CD4-positive, alpha-beta T cell treated with Interleukin-21 for 1 hour (primary cell): ENCODE measurements around the gene CACNA1D.
"Not testable (repeated sequence)": the region's sequence is repeated elsewhere in the genome, so short reads cannot be mapped to it uniquely, and the experiment has no call there.

ENCODE experiments used
- DNase-seq: peaks from one replicate; pipeline ENCODE4 v3.0.0-alpha.2; 2020

The CACNA1D gene

DNA sequence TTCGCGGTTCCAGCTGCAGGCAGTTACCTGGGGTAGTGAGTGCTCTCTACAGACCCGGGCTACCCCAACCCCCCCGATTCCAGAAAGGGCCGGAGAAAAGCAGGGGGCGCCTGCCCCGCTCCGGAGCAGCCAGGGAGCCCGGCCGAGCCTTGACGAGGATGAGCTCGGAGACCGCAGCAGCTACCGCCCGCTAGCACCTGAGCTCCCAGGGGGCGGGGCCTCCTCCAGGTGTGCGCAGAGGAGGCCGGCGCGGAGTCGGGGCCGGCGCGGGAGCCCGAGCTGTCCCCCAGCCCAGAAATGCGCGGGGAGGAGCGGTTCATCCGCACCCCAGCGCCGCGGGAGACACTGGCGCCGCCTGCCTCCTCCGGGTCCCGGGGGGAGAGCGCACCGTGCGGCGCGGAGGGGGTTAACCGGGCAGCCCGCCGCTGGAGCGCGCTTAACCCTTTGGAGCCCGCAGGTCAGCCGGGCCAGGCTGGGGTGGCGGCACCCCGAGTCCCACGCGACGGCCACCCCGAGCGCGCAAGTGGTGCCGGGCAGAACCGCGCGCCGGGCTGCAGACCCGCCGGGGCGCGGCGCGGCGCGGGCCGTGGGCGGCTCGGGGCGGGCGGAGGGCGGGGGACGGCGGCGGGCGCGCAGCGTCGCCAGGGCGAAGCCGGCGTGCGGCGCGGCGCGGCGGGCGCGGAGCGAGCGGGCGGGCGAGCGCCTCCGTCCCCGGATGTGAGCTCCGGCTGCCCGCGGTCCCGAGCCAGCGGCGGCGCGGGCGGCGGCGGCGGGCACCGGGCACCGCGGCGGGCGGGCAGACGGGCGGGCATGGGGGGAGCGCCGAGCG, at the start of gene CACNA1D:
CACNA1D (plus strand) TSS at position 649 of the 829 bp plus-strand sequence. CDS start 556 bp downstream, outside the sequence.
- no peak for DNase-seq

GRCh38 chr3:53457068-53457467, 37.3 kb upstream of the CACNA1D start:
- DNase-seq: no peak

GRCh38 chr3:53460326-53460725, 34.1 kb upstream of the CACNA1D start:
- DNase-seq: no peak

GRCh38 chr3:53464424-53464823, 30.0 kb upstream of the CACNA1D start:
- no peak for DNase-seq

DNA sequence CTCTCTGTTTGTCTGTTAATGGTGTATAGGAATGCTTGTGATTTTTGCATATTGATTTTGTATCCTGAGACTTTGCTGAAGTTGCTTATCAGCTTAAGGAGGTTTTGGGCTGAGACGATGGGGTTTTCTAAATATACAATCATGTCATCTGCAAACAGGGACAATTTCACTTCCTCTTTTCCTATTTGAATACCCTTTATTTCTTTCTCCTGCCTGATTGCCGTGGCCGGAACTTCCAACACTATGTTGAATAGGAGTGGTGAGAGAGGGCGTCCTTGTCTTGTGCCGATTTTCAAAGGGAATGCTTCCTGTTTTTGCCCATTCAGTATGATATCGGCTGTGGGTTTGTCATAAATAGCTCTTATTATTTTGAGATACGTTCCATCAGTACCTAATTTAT, 24.7 kb upstream of the CACNA1D start:
- DNase-seq: not testable (repeated sequence)

DNA sequence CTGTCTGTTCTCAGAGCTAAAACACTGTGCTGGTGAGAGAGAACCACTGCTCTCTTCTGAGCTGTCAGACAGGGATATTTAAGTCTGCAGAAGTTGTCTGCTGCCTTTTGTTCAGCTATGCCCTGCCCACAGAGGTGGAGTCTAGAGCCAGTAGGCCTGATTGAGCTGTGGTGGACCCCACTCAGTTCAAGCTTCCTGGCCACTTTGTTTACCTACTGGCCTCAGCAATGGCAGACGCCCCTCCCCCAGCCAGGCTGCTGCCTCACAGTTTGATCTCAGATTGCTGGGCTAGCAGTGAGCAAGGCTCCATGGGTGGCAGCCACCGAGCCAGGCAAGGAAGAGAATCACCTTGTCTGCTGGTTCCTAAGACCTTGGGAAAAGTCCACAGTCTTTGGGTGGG, 21.0 kb upstream of the CACNA1D start:
- DNase-seq: no peak

DNA sequence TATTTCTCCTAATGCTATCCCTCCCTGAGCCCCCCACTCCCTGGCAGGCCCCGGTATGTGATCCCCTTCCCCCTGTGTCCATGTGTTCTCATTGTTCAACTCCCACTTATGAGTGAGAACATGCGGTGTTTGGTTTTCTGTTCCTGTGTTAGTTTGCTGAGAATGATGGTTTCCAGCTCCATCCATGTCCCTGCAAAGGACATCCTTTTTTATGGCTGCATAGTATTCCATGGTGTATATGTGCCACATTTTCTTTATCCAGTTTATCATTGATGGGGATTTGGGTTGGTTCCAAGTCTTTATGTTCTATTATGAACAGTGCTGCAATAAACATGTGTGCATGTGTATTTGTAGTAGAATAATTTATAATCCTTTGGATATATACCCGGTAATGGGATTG, 18.0 kb upstream of the CACNA1D start:
- DNase-seq: not testable (repeated sequence)

- DNase-seq: not testable (repeated sequence)
Observed at GRCh38 chr3:53477689-53478088, 16.7 kb upstream of the CACNA1D start.

- DNase-seq: no peak
Observed at GRCh38 chr3:53478166-53478830, 16.1 kb upstream of the CACNA1D start.

DNA sequence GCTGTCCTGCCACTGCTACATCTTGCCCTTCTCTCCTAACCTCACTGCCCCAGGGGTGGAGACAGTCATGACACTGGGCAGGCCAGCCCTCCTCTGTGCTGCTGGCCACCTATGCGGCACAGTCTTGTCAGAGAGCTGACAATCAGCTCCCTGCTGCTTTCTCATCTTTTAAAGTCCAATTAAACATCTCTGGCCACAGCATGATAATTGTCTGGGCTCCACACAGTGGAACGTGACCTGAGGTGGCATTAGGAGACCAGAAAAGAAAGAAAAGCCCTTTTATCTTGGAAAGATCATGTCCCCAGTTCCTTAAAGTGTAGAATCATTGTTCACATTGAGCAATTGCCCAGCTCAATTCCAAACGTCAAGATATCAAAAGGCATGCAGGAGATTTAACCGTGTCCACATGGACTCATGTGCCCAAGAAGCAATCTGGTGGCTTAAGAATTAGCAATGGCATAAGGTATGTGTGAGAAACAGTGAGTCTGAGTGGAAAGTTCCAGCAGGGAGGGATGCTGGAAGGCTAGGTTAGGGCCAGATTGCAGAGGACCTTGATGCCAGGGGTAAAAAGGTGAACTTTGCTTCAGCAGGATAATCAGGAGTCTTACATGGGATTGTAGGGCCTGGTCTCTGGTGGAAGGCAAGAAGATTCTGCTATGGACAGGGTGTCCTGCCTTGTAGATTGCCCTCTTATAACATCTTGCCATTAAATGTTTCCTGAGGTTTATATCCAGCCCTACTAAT, 15.3 kb upstream of the CACNA1D start:
- no peak for DNase-seq

DNA sequence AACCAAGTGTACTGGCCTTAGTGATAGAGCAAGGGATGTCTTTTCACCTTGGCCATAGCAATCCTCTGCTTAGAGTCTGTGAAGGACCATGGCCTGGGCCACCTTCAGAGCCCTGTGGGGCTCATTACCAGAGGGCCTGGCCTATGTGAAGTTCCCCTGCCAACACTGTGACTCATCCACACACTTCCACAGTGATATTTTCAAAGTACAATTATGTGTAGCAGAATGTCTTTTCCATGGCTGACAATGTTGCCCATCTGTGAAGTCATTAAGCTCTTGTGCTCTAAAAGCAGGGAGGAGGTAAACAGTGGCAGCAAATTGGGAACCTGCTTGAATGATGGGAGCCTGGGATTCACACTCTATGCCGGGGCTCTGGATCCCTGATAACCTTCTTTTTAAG, 12.2 kb upstream of the CACNA1D start:
- DNase-seq: no peak

GRCh38 chr3:53483821-53484220, 10.6 kb upstream of the CACNA1D start:
- no peak for DNase-seq

DNA sequence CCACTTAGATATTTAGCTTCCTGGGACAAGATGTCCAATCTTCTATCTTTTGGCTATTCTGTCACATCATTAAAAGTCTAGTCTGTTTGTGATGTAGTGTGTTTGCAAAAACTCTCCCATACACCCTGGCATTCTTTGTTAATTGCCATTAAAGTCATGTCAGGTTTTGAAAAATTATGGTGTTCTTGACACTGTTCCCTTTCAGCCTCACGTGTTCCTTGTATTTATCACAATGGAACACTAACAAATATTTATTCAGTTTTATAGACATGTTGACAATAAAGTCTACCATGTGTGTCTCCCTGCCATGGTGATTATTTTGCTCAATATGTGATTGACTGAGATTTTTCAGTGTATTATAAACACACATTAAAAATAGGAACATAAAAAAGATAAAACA, 9.4 kb upstream of the CACNA1D start:
- no peak for DNase-seq

DNA sequence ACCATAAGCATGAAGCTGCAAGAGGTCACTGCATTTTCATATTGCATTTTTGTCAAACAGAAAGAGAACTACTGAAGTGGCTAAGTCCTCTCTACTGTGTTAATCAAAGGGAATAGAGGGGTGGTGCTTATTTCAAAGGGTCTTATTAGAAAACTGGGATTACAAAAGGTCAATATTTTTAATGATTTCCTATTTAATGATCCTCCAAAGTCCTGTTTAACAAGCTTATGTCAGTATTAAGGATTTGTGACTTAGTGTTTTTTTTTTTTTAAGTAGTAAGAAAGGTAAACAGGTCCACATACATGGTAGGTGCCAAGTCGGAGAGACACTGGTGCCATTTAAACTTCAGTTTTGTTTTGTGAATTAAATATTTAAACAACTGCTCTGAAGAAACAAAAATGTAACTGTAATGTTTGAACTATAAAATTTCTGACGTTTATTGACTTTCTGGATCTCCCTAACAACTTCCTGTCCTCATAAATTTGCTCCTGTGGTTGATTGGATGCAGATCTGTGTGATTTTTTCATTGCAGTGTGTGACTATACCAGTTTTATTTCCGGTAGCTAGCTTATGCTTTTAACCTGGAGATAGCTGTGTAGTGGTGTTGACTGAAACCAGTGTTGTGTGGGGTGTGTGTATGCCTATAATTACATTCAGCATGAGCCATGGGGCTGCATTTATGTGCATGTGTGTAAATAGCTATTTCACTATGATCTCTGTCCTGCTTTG, 8.6 kb upstream of the CACNA1D start:
- no peak for DNase-seq

DNA sequence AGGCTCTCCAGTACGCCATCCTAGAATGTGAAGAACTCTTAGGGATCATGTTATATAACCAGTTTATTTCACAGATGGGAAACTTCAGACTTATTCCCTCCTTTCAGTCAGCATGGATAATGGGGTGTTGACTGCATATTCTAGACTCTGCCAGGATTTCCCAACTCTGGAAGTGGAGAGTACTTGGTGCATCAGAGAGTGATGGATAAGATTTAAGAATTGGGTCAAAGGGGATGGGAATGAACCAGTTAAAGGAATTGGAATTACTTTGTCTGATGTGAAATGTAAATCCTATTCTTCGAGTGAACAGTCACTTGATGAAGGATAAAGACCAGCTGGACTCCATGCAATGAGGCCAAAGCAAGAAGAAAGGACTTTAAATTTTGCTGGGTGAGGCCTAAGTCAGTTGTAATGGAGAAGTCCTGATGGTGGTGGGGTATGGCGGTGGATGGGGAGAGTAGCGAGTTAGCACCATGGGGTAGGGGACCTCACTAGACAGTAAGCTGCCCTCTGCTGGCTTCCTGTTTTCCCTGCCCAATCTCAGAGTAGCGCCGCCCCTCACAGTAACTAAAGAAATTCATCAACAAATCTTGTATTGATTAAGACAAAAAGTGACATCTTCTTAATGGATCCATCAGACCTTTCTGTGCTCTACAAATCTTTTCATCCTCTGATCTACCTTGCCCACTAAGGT, 7.3 kb upstream of the CACNA1D start:
- DNase-seq: no peak

- no peak for DNase-seq
Observed at GRCh38 chr3:53489386-53489785, 5.0 kb upstream of the CACNA1D start.

DNA sequence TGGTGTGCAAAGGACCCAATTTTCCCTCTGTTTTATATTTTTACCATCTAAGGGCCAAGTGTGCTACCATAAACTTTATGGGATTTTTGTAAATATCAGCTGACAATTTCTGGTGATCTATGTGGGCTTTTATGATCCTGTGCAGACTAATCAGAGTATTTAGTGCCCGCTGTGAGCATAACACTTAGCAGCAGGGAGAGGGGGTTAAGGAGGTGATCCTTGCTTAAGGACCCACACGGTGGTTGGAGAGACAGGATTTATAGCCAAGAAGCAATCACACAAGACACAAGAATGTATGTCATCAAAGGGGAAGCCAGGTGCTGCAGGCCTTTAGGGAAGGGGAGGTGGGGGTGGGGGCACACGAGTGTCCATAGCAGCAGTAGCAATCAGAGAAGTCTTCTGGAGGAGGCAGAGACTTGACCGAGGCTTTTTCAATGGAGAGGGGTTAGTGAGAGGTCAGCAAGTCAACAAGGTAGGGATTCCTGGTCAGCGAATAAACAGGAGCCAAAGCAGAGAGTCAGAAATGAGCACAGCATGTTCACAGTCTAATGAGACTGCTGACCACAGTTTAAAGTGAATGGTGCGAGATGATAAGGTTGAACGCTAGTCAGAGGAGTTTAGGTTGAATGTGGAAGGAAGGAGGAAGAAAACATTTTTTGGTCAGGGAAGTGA, 4.5 kb upstream of the CACNA1D start:
- DNase-seq: no peak

- no peak for DNase-seq
Observed at GRCh38 chr3:53490459-53490968, 3.9 kb upstream of the CACNA1D start.

- no peak for DNase-seq
Observed at GRCh38 chr3:53491276-53491675, 3.1 kb upstream of the CACNA1D start.

GRCh38 chr3:53493595-53493962, 832 bp upstream of the CACNA1D start:
- DNase-seq: no peak

DNA sequence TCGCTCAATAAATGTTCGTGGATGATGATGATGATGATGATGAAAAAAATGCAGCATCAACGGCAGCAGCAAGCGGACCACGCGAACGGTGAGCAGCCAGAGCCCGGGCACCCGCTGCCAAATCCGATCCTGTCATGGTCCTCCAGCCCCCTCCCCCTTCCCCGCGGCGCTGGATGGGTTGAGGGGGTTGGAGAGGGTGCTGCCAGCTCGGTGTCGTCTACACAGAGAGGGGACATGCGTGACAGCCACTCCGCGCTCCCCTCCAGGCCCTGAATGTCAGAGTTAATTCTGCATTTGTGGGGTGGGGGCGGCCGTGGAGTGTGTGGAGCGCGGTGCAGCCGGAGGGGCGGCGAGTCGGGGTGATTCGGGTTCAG, 722 bp downstream of the CACNA1D start:
- no peak for DNase-seq
